ENCODE results near the gene SLCO4A1.

SLCO4A1 gene

DNA sequence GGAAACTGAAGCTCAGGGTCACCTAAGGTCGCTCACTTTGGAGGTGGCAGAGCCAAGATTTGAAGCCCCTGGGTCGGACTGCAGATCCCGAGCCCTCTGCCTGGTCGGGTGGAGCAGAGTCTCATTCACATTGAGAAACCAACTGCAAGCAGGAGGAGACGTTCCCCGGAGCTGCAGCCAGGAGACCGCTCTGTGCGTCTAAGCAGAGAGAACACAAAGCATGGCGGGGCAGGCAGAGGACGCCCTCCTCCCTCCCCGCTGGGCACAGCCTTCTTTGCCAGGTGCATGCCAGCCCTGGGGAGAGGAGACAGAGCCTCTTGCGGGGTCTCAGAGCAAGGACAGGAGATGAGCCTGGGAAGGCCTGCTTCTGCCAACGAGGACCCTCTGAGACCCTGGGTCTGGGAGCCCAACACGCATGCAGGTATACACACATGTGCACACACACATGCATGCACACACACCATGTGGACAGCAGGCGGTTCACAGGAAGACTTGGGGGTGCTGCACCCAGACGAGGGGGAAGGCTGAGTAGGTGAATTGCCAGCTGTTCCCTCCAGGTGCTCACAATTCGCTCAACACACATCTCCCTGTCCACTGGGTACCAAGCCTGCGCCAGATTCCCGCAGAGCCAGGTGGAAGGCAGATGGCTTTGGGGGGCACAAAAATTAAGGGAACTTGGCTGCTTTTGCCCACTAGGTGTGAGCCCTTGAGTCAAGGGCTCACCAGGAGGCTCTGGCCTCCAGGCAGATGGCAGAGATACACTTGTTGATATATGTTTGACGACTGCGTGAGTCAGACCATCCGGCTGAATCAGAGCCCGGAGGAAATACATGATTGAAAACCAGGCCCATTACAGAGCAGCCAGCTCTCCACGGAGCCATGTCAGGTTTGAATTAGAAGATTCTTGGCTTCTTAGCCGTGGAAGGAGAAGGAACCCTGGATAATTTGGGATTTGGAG is 60.9 kb downstream of the SLCO4A1 start:
- DNase-seq (ENCODE audit: extremely low read depth, low read depth) = peak; percentile 77

GRCh38 chr20:62703853-62704228 is 61.5 kb downstream of the SLCO4A1 start:
- no peak for DNase-seq (ENCODE audit: extremely low read depth, low read depth)
- TF ChIP-seq CTCF (IDR thresholded peaks at IDR 0.05; ENCODE audit: low read depth, low read length) = no peak

More for the DNA sequence above, 60.9 kb downstream of the SLCO4A1 start:
- peak; percentile 43 for TF ChIP-seq CTCF (IDR thresholded peaks at IDR 0.05; ENCODE audit: low read depth, low read length)

GRCh38 chr20:62704341-62704948 is 62.1 kb downstream of the SLCO4A1 start:
- peak; percentile 19 for TF ChIP-seq CTCF (IDR thresholded peaks at IDR 0.05; ENCODE audit: low read depth, low read length)
- DNase-seq (ENCODE audit: extremely low read depth, low read depth) = peak; percentile 93

DNA sequence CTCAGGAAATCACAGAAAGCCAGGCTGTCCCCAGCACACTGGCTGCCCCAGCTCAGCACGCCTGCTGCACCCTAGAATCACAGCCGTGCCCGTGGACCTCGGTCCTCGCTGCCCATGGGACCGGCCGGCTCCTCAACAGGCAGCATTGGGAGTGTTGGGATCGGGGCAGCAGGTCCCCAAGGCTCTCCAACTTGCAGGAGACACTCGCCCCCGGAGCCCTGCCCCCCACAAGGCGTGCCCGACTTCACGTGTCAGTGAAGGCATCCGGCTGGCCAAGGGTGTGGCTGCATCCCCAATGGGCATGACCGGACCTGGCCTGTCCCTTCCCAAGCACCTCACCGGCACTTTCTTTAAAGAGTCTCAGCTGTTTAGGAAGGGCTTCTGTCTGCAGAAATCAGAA is 63.3 kb downstream of the SLCO4A1 start:
- no peak for DNase-seq (ENCODE audit: extremely low read depth, low read depth)

DNA sequence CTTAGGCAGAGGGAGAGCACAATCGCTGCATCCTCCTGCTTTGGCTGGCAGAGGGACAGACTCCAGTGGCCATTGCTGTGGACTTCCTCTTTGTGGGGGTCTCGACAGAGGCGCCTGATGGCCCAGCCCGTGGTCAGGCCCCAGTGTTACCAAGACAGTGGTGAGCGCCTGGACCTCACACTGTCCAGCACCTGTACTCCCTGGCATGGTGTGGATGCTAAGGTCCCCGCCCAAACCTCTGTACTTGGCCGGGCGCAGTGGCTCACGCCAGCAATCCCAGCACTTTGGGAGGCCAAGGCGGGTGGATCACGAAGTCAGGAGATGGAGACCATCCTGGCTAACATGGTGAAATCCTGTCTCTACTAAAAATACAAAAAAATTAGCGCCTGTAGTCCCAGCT is 64.0 kb downstream of the SLCO4A1 start:
- no peak for DNase-seq (ENCODE audit: extremely low read depth, low read depth)

More for the DNA sequence above, 63.3 kb downstream of the SLCO4A1 start:
- TF ChIP-seq CTCF (IDR thresholded peaks at IDR 0.05; ENCODE audit: low read depth, low read length) = no peak

GRCh38 chr20:62706857-62707256 is 64.6 kb downstream of the SLCO4A1 start:
- no peak for DNase-seq (ENCODE audit: extremely low read depth, low read depth)
- TF ChIP-seq CTCF (IDR thresholded peaks at IDR 0.05; ENCODE audit: low read depth, low read length) = no peak

More for the DNA sequence above, 64.0 kb downstream of the SLCO4A1 start:
- TF ChIP-seq CTCF (IDR thresholded peaks at IDR 0.05; ENCODE audit: low read depth, low read length) = no peak
